HUES48 (cell line): Measurements from ENCODE around the gene F10.
A peak's percentile ranks its signal among the peaks of the same experiment; 100 is the strongest.
"Not testable (repeated sequence)": the region's sequence is repeated elsewhere in the genome, so short reads cannot be mapped to it uniquely, and the experiment has no call there.

Experiments used
- H3K27ac ChIP-seq: one replicate; pipeline ENCODE4 v1.7.0; 2013; ENCODE audit warnings: low read depth, low read length, inconsistent platforms
- H3K27me3 ChIP-seq: 2 replicates; pipeline ENCODE4 v1.6.1; 2013; ENCODE audit warnings: mild to moderate bottlenecking, low read length; ENCODE audit not compliant: control insufficient read depth, insufficient read depth
- H3K36me3 ChIP-seq: 2 replicates; pipeline ENCODE4 v1.6.1; 2013; ENCODE audit warnings: low read length; ENCODE audit not compliant: control insufficient read depth, insufficient read depth
- H3K4me1 ChIP-seq: 2 replicates; pipeline ENCODE4 v1.6.1; 2013; ENCODE audit warnings: mild to moderate bottlenecking, low read length; ENCODE audit not compliant: control insufficient read depth, insufficient read depth
- H3K4me3 ChIP-seq: 2 replicates; pipeline ENCODE4 v1.5.1; 2013; ENCODE audit warnings: mild to moderate bottlenecking, low read depth, low read length
- H3K9ac ChIP-seq: 2 replicates; pipeline ENCODE4 v1.6.1; 2013; ENCODE audit warnings: mild to moderate bottlenecking, low read depth, low read length, moderate library complexity
- H3K9me3 ChIP-seq: 2 replicates; pipeline ENCODE4 v1.6.1; 2013; ENCODE audit warnings: low read length; ENCODE audit not compliant: control insufficient read depth, insufficient read depth

Gene F10

GRCh38 chr13:113095146-113096051 lies 27.2 kb upstream of the F10 start:
- no peaks in the 10 kb centered on the region for H3K9me3 ChIP-seq
- H3K4me3 ChIP-seq, result no peak overlapping the region
- 0 out of 2 replicates have a peak, but pooled peaks cover 3% of the 10 kb centered on the region for H3K4me1 ChIP-seq
- no peaks in the 10 kb centered on the region for H3K27me3 ChIP-seq
- H3K27ac ChIP-seq, result no peak overlapping the region
- H3K36me3 ChIP-seq, result no peaks in the 10 kb centered on the region
- no peak overlapping the region for H3K9ac ChIP-seq

GRCh38 chr13:113096052-113096744 lies 26.4 kb upstream of the F10 start:
- no peak overlapping the region for H3K4me3 ChIP-seq
- H3K9me3 ChIP-seq, result no peaks in the 10 kb centered on the region
- H3K36me3 ChIP-seq, result no peaks in the 10 kb centered on the region
- H3K4me1 ChIP-seq, result no peaks in the 10 kb centered on the region
- no peak overlapping the region for H3K27ac ChIP-seq
- no peak overlapping the region for H3K9ac ChIP-seq
- no peaks in the 10 kb centered on the region for H3K27me3 ChIP-seq

GRCh38 chr13:113096745-113097305 lies 25.8 kb upstream of the F10 start:
- no peaks in the 10 kb centered on the region for H3K9me3 ChIP-seq
- no peaks in the 10 kb centered on the region for H3K4me1 ChIP-seq
- no peaks in the 10 kb centered on the region for H3K36me3 ChIP-seq
- H3K27ac ChIP-seq, result no peak overlapping the region
- H3K4me3 ChIP-seq, result no peak overlapping the region
- no peaks in the 10 kb centered on the region for H3K27me3 ChIP-seq
- H3K9ac ChIP-seq, result no peak overlapping the region

GRCh38 chr13:113097651-113098050 lies 24.9 kb upstream of the F10 start:
- Histone ChIP-seq H3K27ac (no peak overlapping the region), H3K27me3 (no peaks in the 10 kb centered on the region), H3K4me1 (no peaks in the 10 kb centered on the region), H3K36me3 (no peaks in the 10 kb centered on the region), H3K4me3 (no peak overlapping the region), H3K9ac (no peak overlapping the region), H3K9me3 (no peaks in the 10 kb centered on the region)

GRCh38 chr13:113098162-113098732 lies 24.4 kb upstream of the F10 start:
- no peaks in the 10 kb centered on the region for H3K4me1 ChIP-seq
- H3K27ac ChIP-seq, result no peak overlapping the region
- H3K4me3 ChIP-seq, result no peak overlapping the region
- H3K27me3 ChIP-seq, result no peaks in the 10 kb centered on the region
- no peaks in the 10 kb centered on the region for H3K9me3 ChIP-seq
- H3K36me3 ChIP-seq, result no peaks in the 10 kb centered on the region
- H3K9ac ChIP-seq, result no peak overlapping the region

GRCh38 chr13:113099142-113099541 lies 23.5 kb upstream of the F10 start:
- no peak overlapping the region for H3K9ac ChIP-seq
- H3K4me1 ChIP-seq, result no peaks in the 10 kb centered on the region
- no peaks in the 10 kb centered on the region for H3K27me3 ChIP-seq
- no peaks in the 10 kb centered on the region for H3K36me3 ChIP-seq
- no peak overlapping the region for H3K27ac ChIP-seq
- H3K4me3 ChIP-seq, result no peak overlapping the region
- H3K9me3 ChIP-seq, result no peaks in the 10 kb centered on the region

GRCh38 chr13:113102302-113102701 lies 20.3 kb upstream of the F10 start:
- H3K4me3 ChIP-seq, H3K27me3 ChIP-seq, H3K27ac ChIP-seq, H3K9ac ChIP-seq, H3K36me3 ChIP-seq, H3K9me3 ChIP-seq, H3K4me1 ChIP-seq: not testable (repeated sequence)

GRCh38 chr13:113102727-113103126 lies 19.9 kb upstream of the F10 start:
- Histone ChIP-seq H3K4me3 (no peak overlapping the region), H3K9me3 (no peaks in the 10 kb centered on the region), H3K27ac (no peak overlapping the region), H3K27me3 (no peaks in the 10 kb centered on the region), H3K9ac (no peak overlapping the region), H3K36me3 (no peaks in the 10 kb centered on the region), H3K4me1 (peaks cover 6% of the 10 kb centered on the region; the same call in 1 of the 2 replicates)

GRCh38 chr13:113103646-113104045 lies 19.0 kb upstream of the F10 start:
- no peak overlapping the region for H3K4me3 ChIP-seq
- no peak overlapping the region for H3K9ac ChIP-seq
- H3K36me3 ChIP-seq, result no peaks in the 10 kb centered on the region
- no peak overlapping the region for H3K27ac ChIP-seq
- H3K9me3 ChIP-seq, result no peaks in the 10 kb centered on the region
- no peaks in the 10 kb centered on the region for H3K27me3 ChIP-seq
- peaks cover 6% of the 10 kb centered on the region; the same call in 1 of the 2 replicates for H3K4me1 ChIP-seq

- H3K27ac ChIP-seq, result peak within 1 kb of the TSS; percentile 8
Observed at GRCh38 chr13:113105032-113105920, 17.3 kb upstream of the F10 start, which contains the start of gene F7. Gene F7 (plus strand): TSS chr13:113105791. CDS start chr13:113105842, 51 bp downstream.

More at GRCh38 chr13:113105032-113105920, 17.3 kb upstream of the F10 start, which contains the start of gene F7:
- no peak within 1 kb of the TSS for H3K9ac ChIP-seq
- H3K9me3 ChIP-seq, result no peaks in the 10 kb centered on the region
- peaks cover 6% of the 10 kb centered on the region; the same call in 1 of the 2 replicates for H3K4me1 ChIP-seq
- H3K4me3 ChIP-seq, result no peak within 1 kb of the TSS
- H3K27me3 ChIP-seq, result peaks cover 13% of the 10 kb centered on the region
- H3K36me3 ChIP-seq, result no peaks in the 10 kb centered on the region
